ENCODE measurements around the gene TMCC2. TPM values are rescaled to one million over a fixed set of nuclear protein-coding genes. Genes with fewer than 3 reads are reported as not detected.

The TMCC2 gene
- total RNA-seq, 2 experiments from 2014 or later: 9.8 to 10.1 TPM

DNA sequence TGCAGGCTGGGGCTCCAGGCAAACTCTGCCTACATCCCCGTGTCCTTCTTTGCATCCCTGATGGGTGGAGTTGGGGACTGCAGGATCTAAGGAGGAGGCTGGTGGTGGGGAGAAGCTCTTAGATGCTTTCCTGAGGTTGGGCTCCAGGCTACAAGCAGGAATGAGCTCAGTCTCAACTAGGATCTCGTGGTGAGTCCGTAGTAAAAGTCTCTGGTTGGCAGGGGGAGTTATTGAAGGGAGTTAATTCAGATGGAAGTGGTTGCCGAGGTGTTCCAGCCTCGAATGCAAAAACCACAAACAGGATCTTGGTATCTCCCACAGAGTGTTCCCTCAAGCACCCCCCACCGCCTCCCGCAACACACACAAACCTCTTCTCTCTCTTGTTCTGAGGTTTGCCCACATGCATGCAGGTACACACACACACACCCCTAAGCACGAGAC lies 35.0 kb downstream of the TMCC2 start:
- Mint-ChIP-seq H3K4me3 (no peak overlapping the region), H3K36me3 (no peaks in the 10 kb centered on the region), H3K27me3 (no peaks in the 10 kb centered on the region), H3K4me1 (ENCODE audit: low read depth) (peaks cover 16% of the 10 kb centered on the region), H3K9me3 (no peaks in the 10 kb centered on the region), H3K27ac (no peak overlapping the region)
- CTCF ChIA-PET: interaction anchor here (0.9 to 13.7 kb wide), 7 partner anchors 10 to 274 kb away, joined by 3 to 338 read pairs (median 7); partner anchors contain the start of gene TMCC2
- intact Hi-C loops (cut with micrococcal nuclease): no loop called here
- POLR2A ChIA-PET: interaction anchor here (1.2 kb wide), 1 partner anchor 33 kb away, joined by 4 read pairs; no protein-coding TSS in a partner anchor
- DNase-seq: no peak

GRCh38 chr1:205263580-205264190 lies 35.9 kb downstream of the TMCC2 start:
- POLR2A ChIA-PET: no interaction called here
- H3K4me3 Mint-ChIP-seq: no peak overlapping the region
- H3K27ac Mint-ChIP-seq: no peak overlapping the region
- no peaks in the 10 kb centered on the region for H3K9me3 Mint-ChIP-seq
- no peak for DNase-seq
- no peaks in the 10 kb centered on the region for H3K36me3 Mint-ChIP-seq
- peaks cover 16% of the 10 kb centered on the region for H3K4me1 Mint-ChIP-seq (ENCODE audit: low read depth)
- intact Hi-C loops (cut with micrococcal nuclease): no loop called here
- H3K27me3 Mint-ChIP-seq: no peaks in the 10 kb centered on the region
- CTCF ChIA-PET: interaction anchor here (1.9 to 13.7 kb wide), 4 partner anchors 9 to 202 kb away, joined by 7 to 338 read pairs (median 20); partner anchors contain the start of gene TMCC2

DNA sequence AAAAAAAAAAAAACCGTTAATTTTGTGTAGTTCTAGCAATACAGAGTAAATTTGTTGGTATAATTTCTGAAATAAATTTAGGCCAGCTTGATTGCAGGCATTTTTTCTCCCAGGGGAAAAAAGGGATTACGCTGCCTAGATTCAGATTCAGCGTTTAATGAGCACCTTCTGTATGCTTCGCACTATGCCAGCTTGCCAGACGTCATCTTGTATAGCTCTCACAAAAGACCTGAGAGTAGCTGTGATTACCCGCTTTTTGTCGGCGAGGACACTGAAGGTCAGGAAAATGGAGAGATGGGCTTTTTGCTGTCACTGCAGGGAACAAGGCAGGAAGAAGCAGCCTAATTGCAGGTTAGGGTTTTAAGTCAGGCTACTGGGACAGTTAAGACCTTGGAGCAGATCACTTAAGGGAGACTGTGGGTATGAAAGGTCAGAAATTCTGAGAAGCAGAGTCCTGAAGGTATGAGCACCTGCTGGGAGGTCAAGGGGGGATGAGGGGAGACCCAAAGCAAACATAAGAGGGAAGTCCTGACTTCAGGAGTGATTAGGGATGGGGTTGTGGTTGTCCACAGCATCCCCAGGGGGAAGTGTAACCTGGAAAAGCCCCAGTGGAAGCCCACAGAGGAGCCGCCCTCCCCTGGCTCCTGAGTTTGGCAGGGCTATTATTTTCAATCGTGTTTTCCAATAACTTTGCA lies 39.0 kb downstream of the TMCC2 start:
- H3K27ac Mint-ChIP-seq: no peak overlapping the region
- POLR2A ChIA-PET: no interaction called here
- intact Hi-C loops (cut with micrococcal nuclease): no loop called here
- no peaks in the 10 kb centered on the region for H3K27me3 Mint-ChIP-seq
- H3K4me1 Mint-ChIP-seq (ENCODE audit: low read depth): peaks cover 11% of the 10 kb centered on the region
- H3K9me3 Mint-ChIP-seq: no peaks in the 10 kb centered on the region
- H3K36me3 Mint-ChIP-seq: no peaks in the 10 kb centered on the region
- CTCF ChIA-PET: interaction anchor here (0.8 to 1.1 kb wide), 4 partner anchors 11 to 497 kb away, joined by 3 to 6 read pairs (median 5); no protein-coding TSS in a partner anchor
- H3K4me3 Mint-ChIP-seq: no peak overlapping the region
- no peak for DNase-seq

GRCh38 chr1:205267306-205267902 lies 39.7 kb downstream of the TMCC2 start:
- H3K4me1 Mint-ChIP-seq (ENCODE audit: low read depth): peaks cover 6% of the 10 kb centered on the region
- ChIA-PET CTCF (interaction anchor here (1.1 kb wide), 1 partner anchor 12 kb away, joined by 6 read pairs; no protein-coding TSS in a partner anchor), POLR2A (no interaction called here)
- no peaks in the 10 kb centered on the region for H3K36me3 Mint-ChIP-seq
- intact Hi-C loops (cut with micrococcal nuclease): no loop called here
- H3K27ac Mint-ChIP-seq: no peak overlapping the region
- no peak for DNase-seq
- no peaks in the 10 kb centered on the region for H3K9me3 Mint-ChIP-seq
- no peak overlapping the region for H3K4me3 Mint-ChIP-seq
- no peaks in the 10 kb centered on the region for H3K27me3 Mint-ChIP-seq

- H3K36me3 Mint-ChIP-seq: no peaks in the 10 kb centered on the region
- ChIA-PET POLR2A (no interaction called here), CTCF (interaction anchor here (2.2 to 21.5 kb wide), 3 partner anchors 9 to 56 kb away, joined by 7 to 1370 read pairs (median 8); partner anchors contain the start of gene NUAK2)
- H3K27me3 Mint-ChIP-seq: no peaks in the 10 kb centered on the region
- DNase-seq: no peak
- H3K27ac Mint-ChIP-seq: no peak overlapping the region
- H3K4me3 Mint-ChIP-seq: no peak overlapping the region
- H3K4me1 Mint-ChIP-seq (ENCODE audit: low read depth): peaks cover 8% of the 10 kb centered on the region
- H3K9me3 Mint-ChIP-seq: no peaks in the 10 kb centered on the region
- intact Hi-C loops (cut with micrococcal nuclease): no loop called here
These were observed 41.3 kb downstream of the TMCC2 start for GRCh38 chr1:205268846-205269680.

- POLR2A ChIA-PET: no interaction called here
- H3K4me3 Mint-ChIP-seq: no peak overlapping the region
These were observed 42.0 kb downstream of the TMCC2 start for GRCh38 chr1:205269711-205270110.

DNA sequence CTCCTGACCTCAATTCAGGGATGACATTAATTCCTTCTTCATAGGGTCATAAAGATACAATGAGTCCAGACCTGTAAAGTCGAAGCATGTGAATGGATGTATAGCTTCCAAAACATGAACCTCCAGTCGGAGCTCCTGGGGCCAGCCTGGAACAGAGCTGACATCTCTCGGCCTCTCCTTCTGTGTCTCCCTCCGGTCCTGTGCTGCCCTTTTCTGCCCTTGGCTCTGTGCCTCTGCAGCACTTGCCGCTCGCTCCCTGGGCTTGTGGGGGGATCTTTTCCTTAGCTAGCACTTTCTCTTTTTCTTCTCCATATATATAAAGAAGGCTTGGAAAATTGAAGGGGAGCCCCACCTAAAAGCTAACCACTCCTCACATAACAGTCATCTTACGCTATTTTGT lies 42.5 kb downstream of the TMCC2 start:
- Mint-ChIP-seq H3K9me3 (no peaks in the 10 kb centered on the region), H3K4me1 (ENCODE audit: low read depth) (peaks cover 16% of the 10 kb centered on the region), H3K27ac (no peak overlapping the region), H3K27me3 (no peaks in the 10 kb centered on the region), H3K4me3 (no peak overlapping the region), H3K36me3 (no peaks in the 10 kb centered on the region)
- ChIA-PET POLR2A (no interaction called here), CTCF (interaction anchor here (1.1 to 21.5 kb wide), 7 partner anchors 10 to 254 kb away, joined by 3 to 1370 read pairs (median 8); partner anchors contain the start of gene NUAK2)
- intact Hi-C loops (cut with micrococcal nuclease): loop anchor here (5.0 kb wide), 1 partner anchor 217 kb away; no protein-coding TSS in a partner anchor
- no peak for DNase-seq

More at GRCh38 chr1:205269711-205270110, 42.0 kb downstream of the TMCC2 start:
- H3K27ac Mint-ChIP-seq: no peak overlapping the region
- intact Hi-C loops (cut with micrococcal nuclease): loop anchor here (5.0 kb wide), 1 partner anchor 218 kb away; no protein-coding TSS in a partner anchor
- CTCF ChIA-PET: interaction anchor here (1.1 to 21.5 kb wide), 4 partner anchors 10 to 55 kb away, joined by 3 to 1370 read pairs (median 8); partner anchors contain the start of gene NUAK2
- no peaks in the 10 kb centered on the region for H3K36me3 Mint-ChIP-seq
- peaks cover 11% of the 10 kb centered on the region for H3K4me1 Mint-ChIP-seq (ENCODE audit: low read depth)
- H3K27me3 Mint-ChIP-seq: no peaks in the 10 kb centered on the region
- no peaks in the 10 kb centered on the region for H3K9me3 Mint-ChIP-seq
- no peak for DNase-seq

GRCh38 chr1:205270764-205271163 lies 43.0 kb downstream of the TMCC2 start:
- H3K36me3 Mint-ChIP-seq: no peaks in the 10 kb centered on the region
- POLR2A ChIA-PET: no interaction called here
- DNase-seq: no peak
- no peaks in the 10 kb centered on the region for H3K9me3 Mint-ChIP-seq
- peaks cover 21% of the 10 kb centered on the region for H3K4me1 Mint-ChIP-seq (ENCODE audit: low read depth)
- H3K27me3 Mint-ChIP-seq: no peaks in the 10 kb centered on the region
- no peak overlapping the region for H3K27ac Mint-ChIP-seq
- CTCF ChIA-PET: interaction anchor here (0.5 to 21.5 kb wide), 10 partner anchors 11 to 1647 kb away, joined by 3 to 1370 read pairs (median 6); partner anchors contain the start of gene NUAK2
- H3K4me3 Mint-ChIP-seq: no peak overlapping the region
- intact Hi-C loops (cut with micrococcal nuclease): loop anchor here (5.0 kb wide), 1 partner anchor 217 kb away; no protein-coding TSS in a partner anchor

DNA sequence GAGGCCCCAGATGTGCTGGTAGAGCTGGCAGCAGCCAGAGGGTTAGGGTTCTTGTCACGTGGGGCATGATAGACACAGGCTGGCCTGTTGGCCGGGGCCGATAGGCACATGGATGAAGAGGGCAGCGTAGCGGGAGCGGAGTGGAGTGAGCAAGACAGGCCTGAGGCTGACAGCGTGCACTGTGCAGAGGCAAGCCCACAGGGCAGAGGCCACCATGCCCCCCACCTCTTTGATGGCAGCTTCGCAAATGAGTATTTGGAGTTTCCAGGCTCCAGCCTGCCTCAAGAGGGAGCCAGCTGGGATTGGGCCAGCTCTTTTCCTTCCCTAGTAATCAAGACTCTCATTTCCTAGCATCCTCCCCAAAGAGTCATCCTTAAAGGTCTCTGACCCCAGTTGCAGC lies 43.5 kb downstream of the TMCC2 start:
- no peak overlapping the region for H3K27ac Mint-ChIP-seq
- CTCF ChIA-PET: interaction anchor here (0.5 to 21.5 kb wide), 13 partner anchors 11 to 1646 kb away, joined by 3 to 1370 read pairs (median 5); partner anchors contain the start of gene NUAK2
- intact Hi-C loops (cut with micrococcal nuclease): loop anchor here (5.0 kb wide), 1 partner anchor 216 kb away; no protein-coding TSS in a partner anchor
- H3K27me3 Mint-ChIP-seq: no peaks in the 10 kb centered on the region
- peaks cover 22% of the 10 kb centered on the region for H3K4me1 Mint-ChIP-seq (ENCODE audit: low read depth)
- H3K4me3 Mint-ChIP-seq: no peak overlapping the region
- DNase-seq: no peak
- POLR2A ChIA-PET: no interaction called here
- no peaks in the 10 kb centered on the region for H3K36me3 Mint-ChIP-seq
- no peaks in the 10 kb centered on the region for H3K9me3 Mint-ChIP-seq

GRCh38 chr1:205271745-205272144 lies 44.0 kb downstream of the TMCC2 start:
- Mint-ChIP-seq H3K27ac (no peak overlapping the region), H3K4me3 (no peak overlapping the region), H3K27me3 (no peaks in the 10 kb centered on the region), H3K36me3 (no peaks in the 10 kb centered on the region), H3K4me1 (ENCODE audit: low read depth) (peaks cover 23% of the 10 kb centered on the region), H3K9me3 (no peaks in the 10 kb centered on the region)
- intact Hi-C loops (cut with micrococcal nuclease): loop anchor here (5.0 kb wide), 1 partner anchor 216 kb away; no protein-coding TSS in a partner anchor
- DNase-seq: no peak
- POLR2A ChIA-PET: no interaction called here
- CTCF ChIA-PET: interaction anchor here (0.7 to 21.5 kb wide), 12 partner anchors 14 to 252 kb away, joined by 3 to 1370 read pairs (median 6); partner anchors contain the start of gene NUAK2

DNA sequence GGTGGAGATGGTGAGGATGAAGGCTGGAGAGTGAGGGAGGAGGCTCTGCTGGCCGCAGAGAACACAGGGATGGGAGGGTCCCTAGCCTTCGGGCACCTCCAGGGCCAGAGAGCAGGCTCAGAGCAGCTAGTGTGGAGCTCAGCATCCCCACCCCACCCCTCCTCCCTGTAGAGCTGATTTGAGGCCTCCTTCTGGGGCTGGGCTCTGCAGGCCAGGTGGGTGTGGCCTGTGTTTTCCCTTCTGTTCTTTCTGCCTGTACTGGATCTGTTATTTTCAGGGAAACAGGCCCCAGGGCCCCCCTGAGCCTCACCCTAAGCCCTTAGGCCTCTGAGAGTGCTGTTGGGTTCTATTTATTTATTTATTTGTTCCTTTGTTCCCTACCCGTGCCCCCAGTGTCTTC lies 44.8 kb downstream of the TMCC2 start:
- Mint-ChIP-seq H3K4me1 (ENCODE audit: low read depth) (peaks cover 23% of the 10 kb centered on the region), H3K4me3 (no peak overlapping the region), H3K36me3 (no peaks in the 10 kb centered on the region), H3K27me3 (no peaks in the 10 kb centered on the region), H3K27ac (no peak overlapping the region), H3K9me3 (no peaks in the 10 kb centered on the region)
- POLR2A ChIA-PET: interaction anchor here (1.9 kb wide), 1 partner anchor 48 kb away, joined by 11 read pairs; the partner anchor contains the start of gene NUAK2
- CTCF ChIA-PET: interaction anchor here (1.4 to 21.5 kb wide), 10 partner anchors 9 to 252 kb away, joined by 5 to 1370 read pairs (median 26); partner anchors contain the start of gene NUAK2
- DNase-seq: no peak
- intact Hi-C loops (cut with micrococcal nuclease): loop anchor here (5.0 kb wide), 1 partner anchor 215 kb away; no protein-coding TSS in a partner anchor

Measured in activated CD4-positive, alpha-beta memory T cell treated with anti-CD3 and anti-CD28 coated beads for 36 hours (primary cell).